Measurements from ENCODE around the gene ZFP92. TPM values are rescaled to one million over a fixed set of nuclear protein-coding genes. Genes with fewer than 3 reads are reported as not detected.
A peak's percentile ranks its signal among the peaks of the same experiment; 100 is the strongest.

Gene ZFP92
- total and polyA plus RNA-seq, 4 experiments from 2014 or later: 0.03 to 0.55 (median 0.31) TPM

- Mint-ChIP-seq H3K36me3 (no peaks in the 10 kb centered on the region), H3K4me3 (no peak overlapping the region)
- CTCF ChIA-PET (ENCODE audit: partially characterized antibody): no interaction called here
These were observed 5.8 kb upstream of the ZFP92 start for GRCh38 chrX:153405426-153405825.

GRCh38 chrX:153406011-153406410 lies 5.3 kb upstream of the ZFP92 start:
- no peak for DNase-seq
- CTCF ChIA-PET (ENCODE audit: partially characterized antibody): no interaction called here
- H3K27ac ChIP-seq (ENCODE audit: low read depth, low read length): no peak overlapping the region
- H3K27ac Mint-ChIP-seq: no peak overlapping the region
- H3K4me3 ChIP-seq (ENCODE audit: low read length in 2 of 2): no peak overlapping the region
- POLR2A ChIA-PET (ENCODE audit: partially characterized antibody): no interaction called here
- H3K4me3 Mint-ChIP-seq: no peak overlapping the region
- no peaks in the 10 kb centered on the region for H3K27me3 Mint-ChIP-seq
- peaks cover 0 to 3% (median under 1%) of the 10 kb centered on the region in 4 donors for H3K4me1 Mint-ChIP-seq
- intact Hi-C loops (cut with micrococcal nuclease): no loop called here
- H3K36me3 ChIP-seq (ENCODE audit: insufficient read depth, low read length): no peaks in the 10 kb centered on the region
- no peaks in the 10 kb centered on the region for H3K36me3 Mint-ChIP-seq
- no peaks in the 10 kb centered on the region for H3K9me3 ChIP-seq (ENCODE audit: control insufficient read depth in 1 of 2, low read length in 2 of 2)
- H3K9me3 Mint-ChIP-seq: peaks cover 0 to 2% (median 0%) of the 10 kb centered on the region in 8 donors
- no peaks in the 10 kb centered on the region for H3K4me1 ChIP-seq (ENCODE audit: insufficient read depth, low read length)
- no peaks in the 10 kb centered on the region for H3K27me3 ChIP-seq (ENCODE audit: insufficient read depth, low read length)

More at GRCh38 chrX:153405426-153405825, 5.8 kb upstream of the ZFP92 start:
- H3K4me3 ChIP-seq (ENCODE audit: low read length in 2 of 2): no peak overlapping the region
- intact Hi-C loops (cut with micrococcal nuclease): no loop called here
- DNase-seq: no peak
- H3K9me3 Mint-ChIP-seq: peaks cover 0 to 2% (median 0%) of the 10 kb centered on the region in 8 donors
- no peaks in the 10 kb centered on the region for H3K27me3 ChIP-seq (ENCODE audit: insufficient read depth, low read length)
- H3K9me3 ChIP-seq (ENCODE audit: control insufficient read depth in 1 of 2, low read length in 2 of 2): no peaks in the 10 kb centered on the region
- no peaks in the 10 kb centered on the region for H3K36me3 ChIP-seq (ENCODE audit: insufficient read depth, low read length)
- no peaks in the 10 kb centered on the region for H3K4me1 ChIP-seq (ENCODE audit: insufficient read depth, low read length)
- no peak overlapping the region for H3K27ac Mint-ChIP-seq
- H3K4me1 Mint-ChIP-seq: no peaks in the 10 kb centered on the region
- POLR2A ChIA-PET (ENCODE audit: partially characterized antibody): no interaction called here
- H3K27me3 Mint-ChIP-seq: no peaks in the 10 kb centered on the region
- H3K27ac ChIP-seq (ENCODE audit: low read depth, low read length): no peak overlapping the region

GRCh38 chrX:153406903-153407302 lies 4.4 kb upstream of the ZFP92 start:
- peaks cover under 1 to 6% (median 2%) of the 10 kb centered on the region in 4 donors for H3K4me1 Mint-ChIP-seq
- peaks cover 0 to 1% (median 0%) of the 10 kb centered on the region in 8 donors for H3K9me3 Mint-ChIP-seq
- no peaks in the 10 kb centered on the region for H3K27me3 Mint-ChIP-seq
- H3K27me3 ChIP-seq (ENCODE audit: insufficient read depth, low read length): no peaks in the 10 kb centered on the region
- no peak for DNase-seq
- H3K27ac Mint-ChIP-seq: no peak overlapping the region
- H3K9me3 ChIP-seq (ENCODE audit: control insufficient read depth in 1 of 2, low read length in 2 of 2): no peaks in the 10 kb centered on the region
- ChIA-PET CTCF (ENCODE audit: partially characterized antibody) (interaction anchor here (1.2 kb wide), 1 partner anchor 51 kb away, joined by 3 read pairs; no protein-coding TSS in a partner anchor), POLR2A (ENCODE audit: partially characterized antibody) (no interaction called here)
- intact Hi-C loops (cut with micrococcal nuclease): no loop called here
- H3K4me1 ChIP-seq (ENCODE audit: insufficient read depth, low read length): peaks cover 3% of the 10 kb centered on the region
- H3K36me3 Mint-ChIP-seq: no peaks in the 10 kb centered on the region
- no peak overlapping the region for H3K4me3 Mint-ChIP-seq
- no peaks in the 10 kb centered on the region for H3K36me3 ChIP-seq (ENCODE audit: insufficient read depth, low read length)
- H3K27ac ChIP-seq (ENCODE audit: low read depth, low read length): no peak overlapping the region
- no peak overlapping the region for H3K4me3 ChIP-seq (ENCODE audit: low read length in 2 of 2)

GRCh38 chrX:153407736-153408135 lies 3.5 kb upstream of the ZFP92 start:
- no peak overlapping the region for H3K4me3 ChIP-seq (ENCODE audit: low read length in 2 of 2)
- Mint-ChIP-seq H3K4me3 (no peak overlapping the region), H3K27me3 (no peaks in the 10 kb centered on the region), H3K4me1 (peaks cover 6 to 13% (median 8%) of the 10 kb centered on the region in 4 donors), H3K27ac (peak overlapping the region in 1 of 7 donors; percentile 51), H3K9me3 (peaks cover 0 to 1% (median 0%) of the 10 kb centered on the region in 8 donors), H3K36me3 (no peaks in the 10 kb centered on the region)
- POLR2A ChIA-PET (ENCODE audit: partially characterized antibody): no interaction called here
- no peaks in the 10 kb centered on the region for H3K9me3 ChIP-seq (ENCODE audit: control insufficient read depth in 1 of 2, low read length in 2 of 2)
- CTCF ChIA-PET (ENCODE audit: partially characterized antibody): interaction anchor here (1.2 kb wide), 1 partner anchor 50 kb away, joined by 3 read pairs; no protein-coding TSS in a partner anchor
- DNase-seq: no peak
- H3K4me1 ChIP-seq (ENCODE audit: insufficient read depth, low read length): peaks cover 10% of the 10 kb centered on the region
- no peaks in the 10 kb centered on the region for H3K36me3 ChIP-seq (ENCODE audit: insufficient read depth, low read length)
- no peak overlapping the region for H3K27ac ChIP-seq (ENCODE audit: low read depth, low read length)
- H3K27me3 ChIP-seq (ENCODE audit: insufficient read depth, low read length): no peaks in the 10 kb centered on the region
- intact Hi-C loops (cut with micrococcal nuclease): no loop called here

- H3K9me3 Mint-ChIP-seq: peaks cover 0 to 1% (median 0%) of the 10 kb centered on the region in 8 donors
- Histone ChIP-seq H3K9me3 (ENCODE audit: control insufficient read depth in 1 of 2, low read length in 2 of 2) (no peaks in the 10 kb centered on the region), H3K4me3 (ENCODE audit: low read length in 2 of 2) (no peak overlapping the region), H3K27ac (ENCODE audit: low read depth, low read length) (no peak overlapping the region), H3K36me3 (ENCODE audit: insufficient read depth, low read length) (no peaks in the 10 kb centered on the region), H3K4me1 (ENCODE audit: insufficient read depth, low read length) (peaks cover 10% of the 10 kb centered on the region), H3K27me3 (ENCODE audit: insufficient read depth, low read length) (no peaks in the 10 kb centered on the region)
- POLR2A ChIA-PET (ENCODE audit: partially characterized antibody): no interaction called here
- no peaks in the 10 kb centered on the region for H3K36me3 Mint-ChIP-seq
- no peaks in the 10 kb centered on the region for H3K27me3 Mint-ChIP-seq
- CTCF ChIA-PET (ENCODE audit: partially characterized antibody): no interaction called here
- intact Hi-C loops (cut with micrococcal nuclease): no loop called here
- peaks cover 6 to 13% (median 8%) of the 10 kb centered on the region in 4 donors for H3K4me1 Mint-ChIP-seq
- no peak overlapping the region for H3K4me3 Mint-ChIP-seq
- H3K27ac Mint-ChIP-seq: no peak overlapping the region
- DNase-seq: no peak
These were observed 3.0 kb upstream of the ZFP92 start for GRCh38 chrX:153408221-153408721.

- H3K9me3 ChIP-seq (ENCODE audit: control insufficient read depth in 1 of 2, low read length in 2 of 2): no peaks in the 10 kb centered on the region
- H3K27me3 ChIP-seq (ENCODE audit: insufficient read depth, low read length): no peaks in the 10 kb centered on the region
- no peaks in the 10 kb centered on the region for H3K36me3 Mint-ChIP-seq
- no peak for DNase-seq
- peaks cover 0 to 1% (median 0%) of the 10 kb centered on the region in 8 donors for H3K9me3 Mint-ChIP-seq
- H3K36me3 ChIP-seq (ENCODE audit: insufficient read depth, low read length): no peaks in the 10 kb centered on the region
- H3K4me1 Mint-ChIP-seq: peaks cover 6 to 13% (median 8%) of the 10 kb centered on the region in 4 donors
- intact Hi-C loops (cut with micrococcal nuclease): no loop called here
- CTCF ChIA-PET (ENCODE audit: partially characterized antibody): no interaction called here
- H3K27me3 Mint-ChIP-seq: peaks cover 0 to 2% of the 10 kb centered on the region in 2 donors
- H3K4me3 Mint-ChIP-seq: no peak overlapping the region
- H3K4me3 ChIP-seq (ENCODE audit: low read length in 2 of 2): no peak overlapping the region
- POLR2A ChIA-PET (ENCODE audit: partially characterized antibody): no interaction called here
- no peak overlapping the region for H3K27ac Mint-ChIP-seq
- peaks cover 10% of the 10 kb centered on the region for H3K4me1 ChIP-seq (ENCODE audit: insufficient read depth, low read length)
- H3K27ac ChIP-seq (ENCODE audit: low read depth, low read length): no peak overlapping the region
These were observed 2.4 kb upstream of the ZFP92 start for GRCh38 chrX:153408871-153409351.

- intact Hi-C loops (cut with micrococcal nuclease): no loop called here
- POLR2A ChIA-PET (ENCODE audit: partially characterized antibody): no interaction called here
- Mint-ChIP-seq H3K27ac (no peak overlapping the region), H3K9me3 (peaks cover 0 to 1% (median 0%) of the 10 kb centered on the region in 8 donors), H3K36me3 (no peaks in the 10 kb centered on the region), H3K27me3 (peaks cover 0 to 2% of the 10 kb centered on the region in 2 donors), H3K4me3 (no peak overlapping the region), H3K4me1 (peaks cover 6 to 13% (median 8%) of the 10 kb centered on the region in 4 donors)
- CTCF ChIA-PET (ENCODE audit: partially characterized antibody): no interaction called here
- no peak overlapping the region for H3K27ac ChIP-seq (ENCODE audit: low read depth, low read length)
- no peak overlapping the region for H3K4me3 ChIP-seq (ENCODE audit: low read length in 2 of 2)
- H3K9me3 ChIP-seq (ENCODE audit: control insufficient read depth in 1 of 2, low read length in 2 of 2): no peaks in the 10 kb centered on the region
- no peak for DNase-seq
- H3K27me3 ChIP-seq (ENCODE audit: insufficient read depth, low read length): no peaks in the 10 kb centered on the region
- H3K4me1 ChIP-seq (ENCODE audit: insufficient read depth, low read length): peaks cover 10% of the 10 kb centered on the region
- H3K36me3 ChIP-seq (ENCODE audit: insufficient read depth, low read length): no peaks in the 10 kb centered on the region
These were observed 1.7 kb upstream of the ZFP92 start for GRCh38 chrX:153409414-153410101.

Data from CD4-positive, alpha-beta memory T cell (primary cell).